HG03196 (cell line): Measurements from ENCODE around the gene MAD1L1.

Source experiments
- ATAC-seq: cut with Tn5 transposase; IDR thresholded peaks from one replicate; pipeline ENCODE4 v1.9.1; 2021; ENCODE audit not compliant: unreplicated experiment

The MAD1L1 gene

GRCh38 chr7:2090526-2091520 is 141.9 kb downstream of the MAD1L1 start:
- ATAC-seq, result no peak

GRCh38 chr7:2088801-2089200 is 143.9 kb downstream of the MAD1L1 start:
- no peak for ATAC-seq

GRCh38 chr7:2087744-2088143 is 145.0 kb downstream of the MAD1L1 start:
- ATAC-seq, result no peak

- no peak for ATAC-seq
Observed at GRCh38 chr7:2086229-2086628, 146.5 kb downstream of the MAD1L1 start.

- ATAC-seq, result no peak
Observed at GRCh38 chr7:2085804-2086203, 146.9 kb downstream of the MAD1L1 start.

GRCh38 chr7:2084781-2085505 is 147.8 kb downstream of the MAD1L1 start:
- no peak for ATAC-seq

- no peak for ATAC-seq
Observed at GRCh38 chr7:2084331-2084730, 148.4 kb downstream of the MAD1L1 start.

GRCh38 chr7:2083362-2083761 is 149.4 kb downstream of the MAD1L1 start:
- no peak for ATAC-seq

- no peak for ATAC-seq
Observed at GRCh38 chr7:2082139-2082998, 150.4 kb downstream of the MAD1L1 start.

GRCh38 chr7:2081526-2082135 is 151.1 kb downstream of the MAD1L1 start:
- no peak for ATAC-seq

GRCh38 chr7:2080477-2080876 is 152.3 kb downstream of the MAD1L1 start:
- ATAC-seq, result no peak

- ATAC-seq, result no peak
Observed at GRCh38 chr7:2080060-2080387, 152.7 kb downstream of the MAD1L1 start.

GRCh38 chr7:2079332-2080059 is 153.2 kb downstream of the MAD1L1 start:
- ATAC-seq, result no peak

GRCh38 chr7:2078899-2079298 is 153.8 kb downstream of the MAD1L1 start:
- ATAC-seq, result no peak

GRCh38 chr7:2076649-2077064 is 156.1 kb downstream of the MAD1L1 start:
- ATAC-seq, result no peak

GRCh38 chr7:2075811-2076210 is 156.9 kb downstream of the MAD1L1 start:
- ATAC-seq, result no peak

- ATAC-seq, result no peak
Observed at GRCh38 chr7:2074691-2075090, 158.1 kb downstream of the MAD1L1 start.

- no peak for ATAC-seq
Observed at GRCh38 chr7:2072798-2073197, 159.9 kb downstream of the MAD1L1 start.

GRCh38 chr7:2072042-2072441 is 160.7 kb downstream of the MAD1L1 start:
- ATAC-seq, result peak; percentile 39
